Spleen (tissue), 7 donors: ENCODE data around the gene LYRM4.

Experiments used
- POLR2A ChIP-seq, 3 donors: fragments of 450-650 bp; IDR thresholded peaks; one replicate each; pipeline ENCODE4 v1.5.1; 2017; ENCODE audit warnings: antibody characterized with exemption in 3 of 3, mild to moderate bottlenecking in 1 of 3
- POLR2AphosphoS5 ChIP-seq, 3 donors: sonication (generic); formaldehyde crosslinking; IDR thresholded peaks; one replicate each; pipeline ENCODE4 v1.5.1; 2017; ENCODE audit warnings: antibody characterized with exemption in 3 of 3
- TF ChIP-seq, protein P1 (sequence below), 11 experiments: fragments of 200-600 bp in 7 of 11; fragments of 450-650 bp in 4 of 11; sonication (generic) in 4 of 11; IDR thresholded peaks in 8 of 11; conservative IDR thresholded peaks in 3 of 11; 1 replicate in 7 of 11; 2 replicates in 4 of 11; pipeline versions ENCODE4 v1.4.0 to v1.8.0; 2016 to 2021; ENCODE audit warnings: antibody characterized with exemption in 11 of 11, inconsistent platforms in 4 of 11, mild to moderate bottlenecking in 1 of 11
- donor health status: DM: no; HTN: no; CAD: no; lungs with moderate emphysema.
- donor health status: DM: no; HTN: no; CAD: no.
- donor health status: DM: no; HTN: no; CAD: no.

- TF ChIP-seq POLR2AphosphoS5 (IDR thresholded peaks at IDR 0.05), result no peak
- TF ChIP-seq, protein P1, sequence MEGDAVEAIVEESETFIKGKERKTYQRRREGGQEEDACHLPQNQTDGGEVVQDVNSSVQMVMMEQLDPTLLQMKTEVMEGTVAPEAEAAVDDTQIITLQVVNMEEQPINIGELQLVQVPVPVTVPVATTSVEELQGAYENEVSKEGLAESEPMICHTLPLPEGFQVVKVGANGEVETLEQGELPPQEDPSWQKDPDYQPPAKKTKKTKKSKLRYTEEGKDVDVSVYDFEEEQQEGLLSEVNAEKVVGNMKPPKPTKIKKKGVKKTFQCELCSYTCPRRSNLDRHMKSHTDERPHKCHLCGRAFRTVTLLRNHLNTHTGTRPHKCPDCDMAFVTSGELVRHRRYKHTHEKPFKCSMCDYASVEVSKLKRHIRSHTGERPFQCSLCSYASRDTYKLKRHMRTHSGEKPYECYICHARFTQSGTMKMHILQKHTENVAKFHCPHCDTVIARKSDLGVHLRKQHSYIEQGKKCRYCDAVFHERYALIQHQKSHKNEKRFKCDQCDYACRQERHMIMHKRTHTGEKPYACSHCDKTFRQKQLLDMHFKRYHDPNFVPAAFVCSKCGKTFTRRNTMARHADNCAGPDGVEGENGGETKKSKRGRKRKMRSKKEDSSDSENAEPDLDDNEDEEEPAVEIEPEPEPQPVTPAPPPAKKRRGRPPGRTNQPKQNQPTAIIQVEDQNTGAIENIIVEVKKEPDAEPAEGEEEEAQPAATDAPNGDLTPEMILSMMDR (IDR thresholded peaks at IDR 0.05 in 8 of 11, conservative IDR thresholded peaks at IDR 0.05 in 3 of 11), result no peak
- no peak for TF ChIP-seq POLR2A (IDR thresholded peaks at IDR 0.05)
Measured at GRCh38 chr6:5275497-5275896, 14.7 kb upstream of the LYRM4 start.
